ENCODE data around the gene HOXA7. TPM values are rescaled to one million over a fixed set of nuclear protein-coding genes. Genes with fewer than 3 reads are reported as not detected.

Gene HOXA7
- total and polyA plus RNA-seq, 2 experiments from 2014 or later: 0.24 TPM; not detected in 1

DNA sequence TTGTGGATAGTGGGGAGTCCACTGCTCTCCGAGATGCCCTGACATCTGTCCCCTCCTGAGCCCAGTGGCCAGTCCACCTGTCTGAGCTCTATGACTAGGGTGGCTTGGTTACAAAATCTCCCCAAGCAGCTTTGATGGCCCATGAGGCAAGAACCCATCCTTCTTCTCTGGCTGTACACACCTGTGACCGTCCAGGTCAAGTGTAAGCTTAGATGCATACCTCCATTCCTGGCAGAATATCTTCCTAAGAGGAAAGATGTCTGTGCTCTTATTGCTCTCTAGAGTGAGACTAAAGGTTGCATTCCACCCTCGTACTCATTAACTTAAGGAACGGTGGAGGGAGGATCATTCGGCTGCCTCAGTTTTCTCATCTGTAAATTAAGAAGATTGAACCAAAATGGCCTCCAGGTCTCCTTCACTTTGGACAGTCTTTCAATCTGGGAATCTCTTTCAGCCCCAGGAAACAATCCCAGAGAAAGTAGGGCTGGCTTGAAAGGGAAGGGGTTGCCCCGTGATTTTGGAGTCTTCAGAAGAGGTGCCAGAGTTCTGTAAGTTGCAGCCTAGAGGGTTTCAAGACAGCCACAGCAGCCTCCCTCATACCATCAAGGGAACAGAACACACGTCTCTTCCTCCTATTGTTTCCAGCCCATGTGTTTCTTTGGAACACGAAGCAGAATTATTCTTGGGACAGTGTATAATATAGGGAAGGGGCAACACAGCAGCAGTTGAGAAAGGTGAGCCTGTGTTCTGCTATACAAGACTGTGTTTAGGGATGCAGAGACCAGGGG, 31.4 kb downstream of the HOXA7 start:
- H3K4me1 ChIP-seq (ENCODE audit: insufficient read depth): peaks cover 14% of the 10 kb centered on the region; the same call in 1 of the 2 replicates
- ATAC-seq (no peak), DNase-seq (ENCODE audit: low spot score) (no peak)
- no peaks in the 10 kb centered on the region for H3K79me2 ChIP-seq (replicated peaks; ENCODE audit: insufficient read depth)
- H3K4me1 Mint-ChIP-seq: peaks cover 16% of the 10 kb centered on the region
- no peak overlapping the region for H2AFZ ChIP-seq
- no peaks in the 10 kb centered on the region for H3K36me3 Mint-ChIP-seq (ENCODE audit: low read depth)
- no peak overlapping the region for H3K4me3 ChIP-seq
- H3K9me3 Mint-ChIP-seq: peaks cover 6% of the 10 kb centered on the region; the same call in 1 of the 3 replicates
- H4K20me1 ChIP-seq (replicated peaks; ENCODE audit: insufficient read depth): peaks cover 63% of the 10 kb centered on the region
- H3K36me3 ChIP-seq (ENCODE audit: insufficient read depth): no peaks in the 10 kb centered on the region
- TF ChIP-seq, protein P1, sequence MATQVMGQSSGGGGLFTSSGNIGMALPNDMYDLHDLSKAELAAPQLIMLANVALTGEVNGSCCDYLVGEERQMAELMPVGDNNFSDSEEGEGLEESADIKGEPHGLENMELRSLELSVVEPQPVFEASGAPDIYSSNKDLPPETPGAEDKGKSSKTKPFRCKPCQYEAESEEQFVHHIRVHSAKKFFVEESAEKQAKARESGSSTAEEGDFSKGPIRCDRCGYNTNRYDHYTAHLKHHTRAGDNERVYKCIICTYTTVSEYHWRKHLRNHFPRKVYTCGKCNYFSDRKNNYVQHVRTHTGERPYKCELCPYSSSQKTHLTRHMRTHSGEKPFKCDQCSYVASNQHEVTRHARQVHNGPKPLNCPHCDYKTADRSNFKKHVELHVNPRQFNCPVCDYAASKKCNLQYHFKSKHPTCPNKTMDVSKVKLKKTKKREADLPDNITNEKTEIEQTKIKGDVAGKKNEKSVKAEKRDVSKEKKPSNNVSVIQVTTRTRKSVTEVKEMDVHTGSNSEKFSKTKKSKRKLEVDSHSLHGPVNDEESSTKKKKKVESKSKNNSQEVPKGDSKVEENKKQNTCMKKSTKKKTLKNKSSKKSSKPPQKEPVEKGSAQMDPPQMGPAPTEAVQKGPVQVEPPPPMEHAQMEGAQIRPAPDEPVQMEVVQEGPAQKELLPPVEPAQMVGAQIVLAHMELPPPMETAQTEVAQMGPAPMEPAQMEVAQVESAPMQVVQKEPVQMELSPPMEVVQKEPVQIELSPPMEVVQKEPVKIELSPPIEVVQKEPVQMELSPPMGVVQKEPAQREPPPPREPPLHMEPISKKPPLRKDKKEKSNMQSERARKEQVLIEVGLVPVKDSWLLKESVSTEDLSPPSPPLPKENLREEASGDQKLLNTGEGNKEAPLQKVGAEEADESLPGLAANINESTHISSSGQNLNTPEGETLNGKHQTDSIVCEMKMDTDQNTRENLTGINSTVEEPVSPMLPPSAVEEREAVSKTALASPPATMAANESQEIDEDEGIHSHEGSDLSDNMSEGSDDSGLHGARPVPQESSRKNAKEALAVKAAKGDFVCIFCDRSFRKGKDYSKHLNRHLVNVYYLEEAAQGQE (IDR thresholded peaks at IDR 0.05; ENCODE audit: unreplicated experiment): no peak
- TF ChIP-seq POLR2AphosphoS5 (IDR thresholded peaks at IDR 0.05; ENCODE audit: low read depth) (no peak), EZH2phosphoT487 (IDR thresholded peaks at IDR 0.05; ENCODE audit: unreplicated experiment) (no peak), EZH2 (IDR thresholded peaks at IDR 0.05; ENCODE audit: low read depth, unreplicated experiment) (peak; percentile 91), ZNF114 (CRISPR knock-in tag; IDR thresholded peaks at IDR 0.05) (no peak)
- H3K27ac Mint-ChIP-seq: no peak overlapping the region
- peaks cover 99% of the 10 kb centered on the region for H3K27me3 Mint-ChIP-seq (ENCODE audit: insufficient read depth, low read depth, poor library complexity)
- H3K9me2 ChIP-seq (ENCODE audit: insufficient read depth): no peaks in the 10 kb centered on the region
- H3K27ac ChIP-seq (ENCODE audit: low read depth): no peak overlapping the region
- H3K4me3 Mint-ChIP-seq: no peak overlapping the region
- no peak overlapping the region for H3K4me2 ChIP-seq
- H3K27me3 ChIP-seq (ENCODE audit: insufficient read depth): peaks cover 100% of the 10 kb centered on the region
- H3F3A ChIP-seq (replicated peaks; ENCODE audit: low read depth): peaks cover 56% of the 10 kb centered on the region

DNA sequence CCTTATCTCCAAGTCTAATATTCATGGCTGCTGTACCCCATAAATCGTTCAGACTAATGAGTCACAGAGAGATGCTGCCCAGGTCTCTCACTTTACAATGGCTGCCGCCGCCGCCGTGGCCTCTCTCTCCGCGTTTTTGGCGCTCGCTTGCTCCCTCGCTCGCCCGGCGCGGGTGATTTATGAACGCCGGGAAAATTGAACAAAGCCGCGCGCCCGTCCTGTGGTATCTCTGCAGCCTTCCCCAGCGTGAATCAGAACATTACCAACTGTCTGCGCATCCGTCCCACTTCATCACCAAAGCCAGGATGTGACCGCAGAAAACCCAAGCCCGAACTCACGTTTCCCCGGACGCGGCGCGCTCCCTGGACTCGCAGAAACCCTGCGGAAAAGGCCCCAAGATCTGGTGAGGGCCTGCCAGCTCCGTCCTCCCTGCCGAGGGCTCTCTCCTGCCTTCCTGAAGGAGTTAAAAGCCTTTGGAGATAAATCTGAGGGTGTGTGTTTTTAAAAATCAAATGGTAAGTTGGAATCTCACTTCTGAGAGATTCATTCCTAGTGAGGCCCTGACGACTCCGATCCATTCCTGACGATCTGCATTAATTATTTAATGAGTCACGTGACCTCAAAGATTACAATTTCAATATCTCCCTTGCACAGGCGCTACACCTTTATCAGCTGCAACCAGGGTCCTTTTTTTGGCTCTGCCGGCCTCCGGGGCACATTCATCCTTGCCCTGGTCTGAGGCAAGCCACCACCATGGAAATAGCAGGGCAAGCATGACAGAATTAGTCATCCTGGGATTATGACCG, 32.2 kb downstream of the HOXA7 start:
- no peak overlapping the region for H3K4me2 ChIP-seq
- H3K4me1 Mint-ChIP-seq: peaks cover 16% of the 10 kb centered on the region
- H3K27me3 ChIP-seq (ENCODE audit: insufficient read depth): peaks cover 100% of the 10 kb centered on the region
- no peak for ATAC-seq
- peaks cover 62% of the 10 kb centered on the region for H3F3A ChIP-seq (replicated peaks; ENCODE audit: low read depth)
- H3K4me3 Mint-ChIP-seq: no peak overlapping the region; the same call in 2 of the 3 replicates
- no peak overlapping the region for H2AFZ ChIP-seq
- no peak for DNase-seq (ENCODE audit: low spot score)
- peaks cover 6% of the 10 kb centered on the region; the same call in 1 of the 3 replicates for H3K9me3 Mint-ChIP-seq
- H3K36me3 Mint-ChIP-seq (ENCODE audit: low read depth): no peaks in the 10 kb centered on the region
- no peaks in the 10 kb centered on the region for H3K9me2 ChIP-seq (ENCODE audit: insufficient read depth)
- H3K27ac Mint-ChIP-seq: no peak overlapping the region
- H3K4me3 ChIP-seq: no peak overlapping the region
- H3K27ac ChIP-seq (ENCODE audit: low read depth): no peak overlapping the region
- H3K27me3 Mint-ChIP-seq (ENCODE audit: insufficient read depth, low read depth, poor library complexity): peaks cover 100% of the 10 kb centered on the region
- H3K36me3 ChIP-seq (ENCODE audit: insufficient read depth): no peaks in the 10 kb centered on the region
- TF ChIP-seq, protein P2, sequence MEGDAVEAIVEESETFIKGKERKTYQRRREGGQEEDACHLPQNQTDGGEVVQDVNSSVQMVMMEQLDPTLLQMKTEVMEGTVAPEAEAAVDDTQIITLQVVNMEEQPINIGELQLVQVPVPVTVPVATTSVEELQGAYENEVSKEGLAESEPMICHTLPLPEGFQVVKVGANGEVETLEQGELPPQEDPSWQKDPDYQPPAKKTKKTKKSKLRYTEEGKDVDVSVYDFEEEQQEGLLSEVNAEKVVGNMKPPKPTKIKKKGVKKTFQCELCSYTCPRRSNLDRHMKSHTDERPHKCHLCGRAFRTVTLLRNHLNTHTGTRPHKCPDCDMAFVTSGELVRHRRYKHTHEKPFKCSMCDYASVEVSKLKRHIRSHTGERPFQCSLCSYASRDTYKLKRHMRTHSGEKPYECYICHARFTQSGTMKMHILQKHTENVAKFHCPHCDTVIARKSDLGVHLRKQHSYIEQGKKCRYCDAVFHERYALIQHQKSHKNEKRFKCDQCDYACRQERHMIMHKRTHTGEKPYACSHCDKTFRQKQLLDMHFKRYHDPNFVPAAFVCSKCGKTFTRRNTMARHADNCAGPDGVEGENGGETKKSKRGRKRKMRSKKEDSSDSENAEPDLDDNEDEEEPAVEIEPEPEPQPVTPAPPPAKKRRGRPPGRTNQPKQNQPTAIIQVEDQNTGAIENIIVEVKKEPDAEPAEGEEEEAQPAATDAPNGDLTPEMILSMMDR (conservative IDR thresholded peaks at IDR 0.05; ENCODE audit: low read depth in 2 of 2): no peak
- TF ChIP-seq EZH2 (IDR thresholded peaks at IDR 0.05; ENCODE audit: low read depth, unreplicated experiment) (peak; percentile 90), EZH2phosphoT487 (IDR thresholded peaks at IDR 0.05; ENCODE audit: unreplicated experiment) (peak; percentile 94)
- TF ChIP-seq, protein P1 (IDR thresholded peaks at IDR 0.05; ENCODE audit: unreplicated experiment): no peak
- TF ChIP-seq, protein P3, sequence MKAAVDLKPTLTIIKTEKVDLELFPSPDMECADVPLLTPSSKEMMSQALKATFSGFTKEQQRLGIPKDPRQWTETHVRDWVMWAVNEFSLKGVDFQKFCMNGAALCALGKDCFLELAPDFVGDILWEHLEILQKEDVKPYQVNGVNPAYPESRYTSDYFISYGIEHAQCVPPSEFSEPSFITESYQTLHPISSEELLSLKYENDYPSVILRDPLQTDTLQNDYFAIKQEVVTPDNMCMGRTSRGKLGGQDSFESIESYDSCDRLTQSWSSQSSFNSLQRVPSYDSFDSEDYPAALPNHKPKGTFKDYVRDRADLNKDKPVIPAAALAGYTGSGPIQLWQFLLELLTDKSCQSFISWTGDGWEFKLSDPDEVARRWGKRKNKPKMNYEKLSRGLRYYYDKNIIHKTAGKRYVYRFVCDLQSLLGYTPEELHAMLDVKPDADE (IDR thresholded peaks at IDR 0.05): no peak
- peaks cover 71% of the 10 kb centered on the region for H4K20me1 ChIP-seq (replicated peaks; ENCODE audit: insufficient read depth)
- peaks cover 14% of the 10 kb centered on the region; the same call in 1 of the 2 replicates for H3K4me1 ChIP-seq (ENCODE audit: insufficient read depth)
- no peaks in the 10 kb centered on the region for H3K79me2 ChIP-seq (replicated peaks; ENCODE audit: insufficient read depth)

Measured in GM23338 (cell line).